Left lung (tissue), 10 donors: ENCODE data around the gene MFNG. TPM values are rescaled to one million over a fixed set of nuclear protein-coding genes. Genes with fewer than 3 reads are reported as not detected.

Experiments used
- ATAC-seq: fragments of 200-7000 bp; cut with Tn5 transposase; one replicate; pipeline ENCODE4 v1.9.1; 2020; ENCODE audit warnings: moderate library complexity
- DNase-seq, 4 donors: peaks; one replicate each; pipeline ENCODE4 v3.0.0-alpha.2; 2013 to 2020
- H3K27ac ChIP-seq, 2 donors: fragments of 200-600 bp; sonication (generic) in 1 of 2; one replicate each; pipeline versions ENCODE4 v1.5.0 to v1.8.0; 2020 to 2021
- H3K27me3 ChIP-seq, 2 donors: fragments of 200-600 bp; sonication (generic) in 1 of 2; one replicate each; pipeline versions ENCODE4 v1.5.0 to v1.8.0; 2020 to 2021
- H3K36me3 ChIP-seq, 2 donors: fragments of 200-600 bp; sonication (generic) in 1 of 2; one replicate each; pipeline versions ENCODE4 v1.5.0 to v1.8.0; 2020 to 2021
- H3K4me1 ChIP-seq, 2 donors: fragments of 200-600 bp; one replicate each; pipeline ENCODE4 v1.8.0; 2021
- H3K4me3 ChIP-seq, 2 donors: fragments of 200-600 bp; sonication (generic) in 1 of 2; one replicate each; pipeline versions ENCODE4 v1.5.0 to v1.8.0; 2020 to 2021; ENCODE audit warnings: mild to moderate bottlenecking in 1 of 2
- H3K9me3 ChIP-seq, 2 donors: fragments of 200-600 bp; sonication (generic) in 1 of 2; one replicate each; pipeline versions ENCODE4 v1.5.0 to v1.8.0; 2020 to 2021
- intact Hi-C, 2 donors: fragments of 100-400 bp; cut with DNase I; formaldehyde crosslinking; loops; one replicate each; pipeline versions ENCODE4 v1.11.2 to v1.14.2; 2022
- polyA plus RNA-seq, 6 donors: library from polyadenylated mRNA; unstranded; fragments of 120-200 nt; gene quantifications; one replicate each; pipeline ENCODE4 v1.2.1, GENCODE V29; 2013; ENCODE audit not compliant: insufficient read length in 6 of 6
- total RNA-seq, 2 donors: library from RNA; stranded (reverse); fragmentation: NEBNext Ultra II Directional; extraction: Animal tissue kit (Norgen Biotek cat#: 25700); gene quantifications; one replicate each; pipeline ENCODE4 v1.2.1, GENCODE V29; 2021
- TF ChIP-seq, protein P1 (sequence below), 2 donors: fragments of 200-600 bp; sonication (generic) in 1 of 2; IDR thresholded peaks; one replicate each; pipeline versions ENCODE4 v1.5.0 to v1.8.0; 2021; ENCODE audit warnings: antibody characterized with exemption in 2 of 2
- donor health status: DM: no; HTN: yes; CAD: no.
- donor health status: DM: no; HTN: no; CAD: no.

MFNG gene
- total and polyA plus RNA-seq, 8 donors, result 17.7 to 46.4 (median 22.3) TPM

DNA sequence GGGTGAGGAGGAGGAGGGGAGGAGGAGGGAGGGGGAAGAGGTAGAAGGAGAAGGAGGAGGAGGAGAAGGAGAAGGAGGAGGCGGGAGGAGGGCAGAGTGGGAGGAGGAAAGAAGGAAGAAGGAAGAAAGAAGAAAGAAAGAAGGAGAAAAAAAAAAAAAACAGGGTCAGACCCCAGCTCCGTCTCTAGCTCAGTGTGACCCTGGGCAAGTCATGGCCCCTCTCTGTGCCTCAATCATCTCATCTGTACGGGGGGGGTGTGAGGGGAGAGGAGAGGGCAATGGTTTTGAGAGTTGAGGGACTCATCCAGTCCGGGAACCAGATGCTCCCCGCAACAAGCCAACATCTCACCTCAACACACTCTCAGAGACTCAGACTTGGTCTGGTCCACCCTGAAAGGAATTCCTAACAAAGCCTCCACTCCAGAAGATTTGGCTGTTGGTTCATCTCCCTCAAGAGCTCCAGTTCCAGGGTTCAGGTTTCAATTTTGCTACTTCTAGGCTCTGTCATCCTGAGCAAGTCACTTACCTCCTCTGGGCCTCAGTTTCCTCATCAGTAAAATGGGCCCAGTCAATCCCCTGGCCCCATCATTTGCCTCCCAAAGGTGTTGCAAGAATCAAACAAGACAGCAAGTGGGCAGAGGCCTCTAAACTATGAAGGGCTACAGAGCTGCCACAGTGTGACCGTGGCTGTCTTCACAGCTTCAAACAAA, 25.4 kb upstream of the MFNG start:
- intact Hi-C loops, result no loop called here
- ATAC-seq, result no peak
- H3K27ac ChIP-seq, result no peak overlapping the region

DNA sequence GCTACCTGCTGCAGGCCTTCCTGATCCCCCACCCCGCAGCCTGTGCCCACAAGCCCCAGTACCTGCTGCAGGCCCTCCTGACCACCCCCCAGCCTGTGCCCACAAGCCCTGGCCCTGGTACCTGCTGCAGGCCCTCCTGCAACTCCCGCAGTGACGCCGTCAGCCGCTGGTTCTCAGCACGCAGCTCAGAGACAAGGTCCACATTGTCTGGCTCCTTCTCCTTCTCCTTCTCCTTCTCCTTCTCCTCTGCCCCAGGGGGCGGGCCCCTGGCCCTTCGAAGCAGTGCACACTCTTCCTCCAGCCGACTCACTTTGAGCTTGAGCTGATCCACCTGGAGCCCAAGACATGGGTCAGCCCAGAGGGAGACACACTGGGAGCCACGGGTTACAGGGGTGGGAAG, 23.9 kb upstream of the MFNG start:
- TF ChIP-seq, protein P1, sequence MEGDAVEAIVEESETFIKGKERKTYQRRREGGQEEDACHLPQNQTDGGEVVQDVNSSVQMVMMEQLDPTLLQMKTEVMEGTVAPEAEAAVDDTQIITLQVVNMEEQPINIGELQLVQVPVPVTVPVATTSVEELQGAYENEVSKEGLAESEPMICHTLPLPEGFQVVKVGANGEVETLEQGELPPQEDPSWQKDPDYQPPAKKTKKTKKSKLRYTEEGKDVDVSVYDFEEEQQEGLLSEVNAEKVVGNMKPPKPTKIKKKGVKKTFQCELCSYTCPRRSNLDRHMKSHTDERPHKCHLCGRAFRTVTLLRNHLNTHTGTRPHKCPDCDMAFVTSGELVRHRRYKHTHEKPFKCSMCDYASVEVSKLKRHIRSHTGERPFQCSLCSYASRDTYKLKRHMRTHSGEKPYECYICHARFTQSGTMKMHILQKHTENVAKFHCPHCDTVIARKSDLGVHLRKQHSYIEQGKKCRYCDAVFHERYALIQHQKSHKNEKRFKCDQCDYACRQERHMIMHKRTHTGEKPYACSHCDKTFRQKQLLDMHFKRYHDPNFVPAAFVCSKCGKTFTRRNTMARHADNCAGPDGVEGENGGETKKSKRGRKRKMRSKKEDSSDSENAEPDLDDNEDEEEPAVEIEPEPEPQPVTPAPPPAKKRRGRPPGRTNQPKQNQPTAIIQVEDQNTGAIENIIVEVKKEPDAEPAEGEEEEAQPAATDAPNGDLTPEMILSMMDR (IDR thresholded peaks at IDR 0.05), result no peak
- no peaks in the 10 kb centered on the region for H3K9me3 ChIP-seq
- no peaks in the 10 kb centered on the region for H3K36me3 ChIP-seq
- ATAC-seq (no peak), DNase-seq (peak in 1 of 4 donors; percentile 58)
- H3K27me3 ChIP-seq, result no peaks in the 10 kb centered on the region
- H3K4me1 ChIP-seq, result peaks cover 14 to 19% of the 10 kb centered on the region in 2 donors
- H3K27ac ChIP-seq, result no peak overlapping the region
- H3K4me3 ChIP-seq, result no peak overlapping the region
- intact Hi-C loops, result no loop called here

More for the DNA sequence above, 25.4 kb upstream of the MFNG start:
- Histone ChIP-seq H3K4me1 (peaks cover 14 to 19% of the 10 kb centered on the region in 2 donors), H3K36me3 (no peaks in the 10 kb centered on the region), H3K9me3 (no peaks in the 10 kb centered on the region), H3K27me3 (no peaks in the 10 kb centered on the region), H3K4me3 (no peak overlapping the region)
- TF ChIP-seq, protein P1 (IDR thresholded peaks at IDR 0.05), result no peak
- DNase-seq, result peak in 1 of 4 donors; percentile 6

DNA sequence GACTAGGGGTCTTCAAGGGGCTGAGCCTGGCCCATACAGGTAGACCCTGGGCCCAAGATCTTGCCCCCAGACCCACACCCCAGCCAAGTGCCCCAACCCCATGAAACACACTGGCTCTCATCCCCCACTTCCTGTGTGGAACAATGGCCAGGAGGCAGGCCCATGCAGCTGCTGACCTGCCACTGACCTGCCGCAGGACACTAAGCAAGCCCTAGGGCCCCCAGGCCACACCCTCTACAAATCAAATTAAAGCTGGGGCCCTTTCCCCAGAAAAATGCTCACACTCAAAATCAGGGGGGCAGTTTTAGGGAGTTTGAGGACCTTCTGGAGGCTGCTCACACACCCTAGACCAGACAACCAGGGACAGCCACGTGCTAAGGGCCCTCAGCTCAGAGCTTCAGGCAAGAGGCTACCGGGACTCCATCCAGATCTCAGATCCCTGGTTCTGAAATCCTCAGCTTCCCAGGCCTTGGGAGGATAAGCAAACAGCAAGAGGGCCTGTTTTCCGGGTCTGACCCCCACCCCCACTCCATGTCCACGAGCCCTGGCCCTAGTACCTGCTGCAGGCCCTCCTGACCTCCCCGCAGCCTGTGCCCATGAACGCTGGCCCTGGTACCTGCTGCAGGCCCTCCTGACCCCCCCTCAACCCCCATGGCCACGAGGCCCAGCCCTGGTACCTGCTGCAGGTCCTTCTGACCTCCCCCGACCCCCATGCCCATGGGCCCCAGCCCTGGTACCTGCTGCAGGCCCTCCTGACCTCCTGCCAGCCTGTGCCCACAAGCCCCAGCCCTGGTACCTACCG, 23.1 kb upstream of the MFNG start:
- no peaks in the 10 kb centered on the region for H3K9me3 ChIP-seq
- peak overlapping the region; percentile 33 to 68 for H3K27ac ChIP-seq
- intact Hi-C loops, result no loop called here
- TF ChIP-seq, protein P1 (IDR thresholded peaks at IDR 0.05), result no peak
- peaks cover 14 to 25% of the 10 kb centered on the region in 2 donors for H3K4me1 ChIP-seq
- DNase-seq (peak in 1 of 4 donors; percentile 28), ATAC-seq (peak; percentile 50)
- no peaks in the 10 kb centered on the region for H3K36me3 ChIP-seq
- H3K4me3 ChIP-seq, result no peak overlapping the region
- H3K27me3 ChIP-seq, result no peaks in the 10 kb centered on the region

DNA sequence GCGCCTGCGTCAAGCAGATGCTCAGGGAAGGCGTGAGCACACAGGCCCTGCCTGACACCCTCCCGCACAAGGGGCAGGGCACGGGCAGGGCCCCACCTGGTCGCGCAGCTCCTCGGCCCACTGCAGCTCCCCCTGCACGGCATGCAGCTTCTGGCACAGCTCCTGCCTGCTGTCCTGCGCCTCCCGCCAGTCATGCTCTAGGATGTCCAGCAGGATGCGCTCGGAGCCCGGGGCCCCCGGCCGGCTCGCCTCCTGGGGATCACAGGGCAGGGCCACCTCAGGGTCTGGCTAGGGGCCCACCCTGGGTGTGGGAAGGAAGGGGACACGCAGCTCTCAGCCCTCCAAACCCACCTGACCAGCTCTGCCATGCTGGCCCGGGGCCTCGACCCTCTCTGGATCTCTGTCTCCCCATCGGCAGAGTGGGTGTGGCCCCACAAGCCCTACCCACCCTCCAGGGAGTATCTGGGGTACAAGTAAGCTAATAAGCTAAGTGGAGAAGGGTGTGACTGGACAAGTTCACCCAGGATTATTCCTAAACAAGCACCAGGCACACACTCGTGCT, 22.3 kb upstream of the MFNG start:
- Histone ChIP-seq H3K4me3 (no peak overlapping the region), H3K27me3 (no peaks in the 10 kb centered on the region), H3K27ac (peak overlapping the region; percentile 33 to 68), H3K36me3 (no peaks in the 10 kb centered on the region), H3K9me3 (no peaks in the 10 kb centered on the region), H3K4me1 (peaks cover 14 to 32% of the 10 kb centered on the region in 2 donors)
- DNase-seq (no peak), ATAC-seq (peak; percentile 43)
- TF ChIP-seq, protein P1 (IDR thresholded peaks at IDR 0.05), result no peak
- intact Hi-C loops, result no loop called here

DNA sequence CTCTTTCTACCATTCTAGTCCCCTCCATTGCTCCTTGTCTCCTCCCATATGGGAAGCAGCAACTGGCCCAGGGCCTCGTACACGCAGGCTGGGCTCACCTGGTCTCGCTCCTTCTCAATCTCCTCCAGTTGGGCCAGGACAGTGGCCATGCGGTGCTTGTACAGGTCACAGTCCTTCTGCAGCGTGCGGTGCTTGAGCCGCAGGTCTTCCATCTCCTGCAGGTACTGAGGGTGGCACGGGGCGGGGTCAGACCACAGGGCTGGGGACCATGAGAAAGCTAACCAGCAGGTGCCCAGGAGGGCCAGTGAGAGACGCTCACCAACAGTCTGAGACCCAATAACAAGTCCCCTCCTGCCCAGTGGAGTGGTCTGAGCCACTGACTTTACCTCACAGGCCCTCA, 21.5 kb upstream of the MFNG start:
- Histone ChIP-seq H3K36me3 (no peaks in the 10 kb centered on the region), H3K4me1 (peaks cover 14 to 40% of the 10 kb centered on the region in 2 donors), H3K27me3 (no peaks in the 10 kb centered on the region), H3K4me3 (no peak overlapping the region), H3K9me3 (no peaks in the 10 kb centered on the region), H3K27ac (no peak overlapping the region)
- intact Hi-C loops, result no loop called here
- ATAC-seq (no peak), DNase-seq (no peak)
- TF ChIP-seq, protein P1 (IDR thresholded peaks at IDR 0.05), result no peak
